ENCODE measurements around the gene DMD. TPM values are rescaled to one million over a fixed set of nuclear protein-coding genes. Genes with fewer than 3 reads are reported as not detected.

DMD gene
- total and polyA plus RNA-seq, 2 donors (not counting 1 experiment from before 2014, with no cell fraction given) = 2.0 to 51.8 TPM

GRCh38 chrX:33207056-33207455 is 4.3 kb downstream of the DMD start:
- Mint-ChIP-seq H3K4me1 (no peaks in the 10 kb centered on the region), H3K4me3 (no peak overlapping the region), H3K27me3 (no peaks in the 10 kb centered on the region), H3K27ac (no peak overlapping the region), H3K9me3 (ENCODE audit: insufficient read depth) (no peaks in the 10 kb centered on the region)
- ATAC-seq (ENCODE audit: low read depth) (no peak), DNase-seq (no peak)
- no peak overlapping the region for H2AFZ ChIP-seq (ENCODE audit: insufficient read depth, low read depth, low read length, poor library complexity, severe bottlenecking)
- no peak overlapping the region for H3K27ac ChIP-seq (ENCODE audit: low read length in 2 of 2)
- H3K9ac ChIP-seq (ENCODE audit: low read length) = no peak overlapping the region
- H3K36me3 ChIP-seq (replicated peaks in 1 of 2; ENCODE audit: control extremely low read depth in 1 of 2, control insufficient read depth in 1 of 2, extremely low read depth in 1 of 2, insufficient read depth in 2 of 2, low read length in 1 of 2) = no peaks in the 10 kb centered on the region
- H3K79me2 ChIP-seq (ENCODE audit: control insufficient read depth, insufficient read depth, low read length) = no peaks in the 10 kb centered on the region
- POLR2A ChIA-PET = no interaction called here
- no peaks in the 10 kb centered on the region for H3K4me1 ChIP-seq (ENCODE audit: control insufficient read depth in 2 of 2, insufficient read depth in 2 of 2, low read length in 2 of 2)
- no peak overlapping the region for H3K4me2 ChIP-seq (replicated peaks; ENCODE audit: low read depth, low read length, poor library complexity, severe bottlenecking)
- no peak for TF ChIP-seq EZH2 (IDR thresholded peaks at IDR 0.05; ENCODE audit: borderline replicate concordance, insufficient read depth, low read depth, low read length, poor library complexity, severe bottlenecking)
- TF ChIP-seq, protein P1, sequence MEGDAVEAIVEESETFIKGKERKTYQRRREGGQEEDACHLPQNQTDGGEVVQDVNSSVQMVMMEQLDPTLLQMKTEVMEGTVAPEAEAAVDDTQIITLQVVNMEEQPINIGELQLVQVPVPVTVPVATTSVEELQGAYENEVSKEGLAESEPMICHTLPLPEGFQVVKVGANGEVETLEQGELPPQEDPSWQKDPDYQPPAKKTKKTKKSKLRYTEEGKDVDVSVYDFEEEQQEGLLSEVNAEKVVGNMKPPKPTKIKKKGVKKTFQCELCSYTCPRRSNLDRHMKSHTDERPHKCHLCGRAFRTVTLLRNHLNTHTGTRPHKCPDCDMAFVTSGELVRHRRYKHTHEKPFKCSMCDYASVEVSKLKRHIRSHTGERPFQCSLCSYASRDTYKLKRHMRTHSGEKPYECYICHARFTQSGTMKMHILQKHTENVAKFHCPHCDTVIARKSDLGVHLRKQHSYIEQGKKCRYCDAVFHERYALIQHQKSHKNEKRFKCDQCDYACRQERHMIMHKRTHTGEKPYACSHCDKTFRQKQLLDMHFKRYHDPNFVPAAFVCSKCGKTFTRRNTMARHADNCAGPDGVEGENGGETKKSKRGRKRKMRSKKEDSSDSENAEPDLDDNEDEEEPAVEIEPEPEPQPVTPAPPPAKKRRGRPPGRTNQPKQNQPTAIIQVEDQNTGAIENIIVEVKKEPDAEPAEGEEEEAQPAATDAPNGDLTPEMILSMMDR (IDR thresholded peaks at IDR 0.05) = no peak
- H3K4me3 ChIP-seq (ENCODE audit: control extremely low read depth in 1 of 5, extremely low read depth in 1 of 5, insufficient read depth in 1 of 5, low read depth in 2 of 5, low read length in 4 of 5) = no peak overlapping the region
- no peaks in the 10 kb centered on the region for H4K20me1 ChIP-seq (ENCODE audit: control insufficient read depth, insufficient read depth, low read length, poor library complexity, severe bottlenecking)
- no peaks in the 10 kb centered on the region for H3K9me3 ChIP-seq (ENCODE audit: control extremely low read depth in 1 of 3, control insufficient read depth in 2 of 3, insufficient read depth in 1 of 3, low read length in 2 of 3)
- H3K27me3 ChIP-seq (replicated peaks in 1 of 4; ENCODE audit: control extremely low read depth in 1 of 4, control insufficient read depth in 3 of 4, insufficient read depth in 4 of 4, low read length in 3 of 4) = no peaks in the 10 kb centered on the region
- intact Hi-C loops (cut with micrococcal nuclease) = no loop called here
- CTCF ChIA-PET = no interaction called here
- WGBS (ENCODE audit: insufficient coverage) = no CpG with 5 or more reads among the region's 1 CpG

GRCh38 chrX:33205321-33205720 is 6.0 kb downstream of the DMD start:
- no CpG with 5 or more reads among the region's 3 CpGs for WGBS (ENCODE audit: insufficient coverage)
- no peak for ATAC-seq (ENCODE audit: low read depth)
- Histone ChIP-seq H4K20me1 (ENCODE audit: control insufficient read depth, insufficient read depth, low read length, poor library complexity, severe bottlenecking) (no peaks in the 10 kb centered on the region), H3K27me3 (replicated peaks in 1 of 4; ENCODE audit: control extremely low read depth in 1 of 4, control insufficient read depth in 3 of 4, insufficient read depth in 4 of 4, low read length in 3 of 4) (no peaks in the 10 kb centered on the region), H3K79me2 (ENCODE audit: control insufficient read depth, insufficient read depth, low read length) (no peaks in the 10 kb centered on the region), H3K4me1 (ENCODE audit: control insufficient read depth in 2 of 2, insufficient read depth in 2 of 2, low read length in 2 of 2) (no peaks in the 10 kb centered on the region), H3K36me3 (replicated peaks in 1 of 2; ENCODE audit: control extremely low read depth in 1 of 2, control insufficient read depth in 1 of 2, extremely low read depth in 1 of 2, insufficient read depth in 2 of 2, low read length in 1 of 2) (no peaks in the 10 kb centered on the region), H3K9ac (ENCODE audit: low read length) (no peak overlapping the region), H3K27ac (ENCODE audit: low read length in 2 of 2) (no peak overlapping the region), H3K4me2 (replicated peaks; ENCODE audit: low read depth, low read length, poor library complexity, severe bottlenecking) (no peak overlapping the region), H3K9me3 (ENCODE audit: control extremely low read depth in 1 of 3, control insufficient read depth in 2 of 3, insufficient read depth in 1 of 3, low read length in 2 of 3) (no peaks in the 10 kb centered on the region), H2AFZ (ENCODE audit: insufficient read depth, low read depth, low read length, poor library complexity, severe bottlenecking) (no peak overlapping the region), H3K4me3 (ENCODE audit: control extremely low read depth in 1 of 5, extremely low read depth in 1 of 5, insufficient read depth in 1 of 5, low read depth in 2 of 5, low read length in 4 of 5) (no peak overlapping the region)
- intact Hi-C loops (cut with micrococcal nuclease) = no loop called here
- TF ChIP-seq, protein P1 (IDR thresholded peaks at IDR 0.05) = no peak
- TF ChIP-seq EZH2 (IDR thresholded peaks at IDR 0.05; ENCODE audit: borderline replicate concordance, insufficient read depth, low read depth, low read length, poor library complexity, severe bottlenecking) = no peak
- no peaks in the 10 kb centered on the region for H3K27me3 Mint-ChIP-seq
- no peaks in the 10 kb centered on the region for H3K9me3 Mint-ChIP-seq (ENCODE audit: insufficient read depth)
- no peak for DNase-seq
- no peak overlapping the region for H3K4me3 Mint-ChIP-seq
- no peaks in the 10 kb centered on the region for H3K4me1 Mint-ChIP-seq
- no peak overlapping the region for H3K27ac Mint-ChIP-seq
- CTCF ChIA-PET = no interaction called here
- POLR2A ChIA-PET = no interaction called here
